Mucosa of descending colon (tissue), 3 donors: ENCODE results near the gene TESMIN. TPM values are rescaled to one million over a fixed set of nuclear protein-coding genes. Genes with fewer than 3 reads are reported as not detected.

ENCODE experiments used
- ATAC-seq: fragments of 200-7000 bp; cut with Tn5 transposase; one replicate; pipeline ENCODE4 v1.9.1; 2020; ENCODE audit warnings: mild to moderate bottlenecking, moderate library complexity
- DNase-seq, 3 donors: peaks; one replicate each; pipeline ENCODE4 v3.0.0-alpha.2; 2020
- H3K36me3 ChIP-seq: fragments of 200-600 bp; one replicate; pipeline ENCODE4 v1.8.0; 2021; ENCODE audit warnings: low read depth, mild to moderate bottlenecking
- H3K4me1 ChIP-seq: fragments of 200-600 bp; one replicate; pipeline ENCODE4 v1.8.0; 2021; ENCODE audit warnings: low read depth, mild to moderate bottlenecking
- H3K4me3 ChIP-seq: fragments of 200-600 bp; one replicate; pipeline ENCODE4 v1.8.0; 2021; ENCODE audit warnings: mild to moderate bottlenecking
- H3K9me3 ChIP-seq: fragments of 200-600 bp; one replicate; pipeline ENCODE4 v1.8.0; 2021; ENCODE audit warnings: mild to moderate bottlenecking
- CTCF ChIP-seq: fragments of 200-600 bp; IDR thresholded peaks from one replicate; pipeline ENCODE4 v1.8.0; 2022; ENCODE audit warnings: antibody characterized with exemption, mild to moderate bottlenecking
- intact Hi-C, 2 donors: fragments of 100-400 bp; cut with DNase I in 1 of 2; cut with micrococcal nuclease in 1 of 2; formaldehyde crosslinking; loops; one replicate each; pipeline versions ENCODE4 v1.11.0 to v1.11.1; 2022; cut with DNase I, micrococcal nuclease
- total RNA-seq, 3 donors: library from RNA; stranded (reverse); fragmentation: NEBNext Ultra II Directional in 2 of 3; extraction: Animal tissue kit (Norgen Biotek cat#: 25700) in 2 of 3; gene quantifications; one replicate each; pipeline versions ENCODE4 v1.2.1 to v1.2.4, GENCODE V29; 2021 to 2023
- donor health status: DM: no; HTN: no; CAD: no; lungs with moderate emphysema.
- donor health status: DM: no; HTN: no; CAD: no.
- donor health status: DM: no; HTN: yes; CAD: no.

TESMIN gene
- total RNA-seq, 3 donors from 2014 or later = 4.8 to 22.7 (median 16.7) TPM

DNA sequence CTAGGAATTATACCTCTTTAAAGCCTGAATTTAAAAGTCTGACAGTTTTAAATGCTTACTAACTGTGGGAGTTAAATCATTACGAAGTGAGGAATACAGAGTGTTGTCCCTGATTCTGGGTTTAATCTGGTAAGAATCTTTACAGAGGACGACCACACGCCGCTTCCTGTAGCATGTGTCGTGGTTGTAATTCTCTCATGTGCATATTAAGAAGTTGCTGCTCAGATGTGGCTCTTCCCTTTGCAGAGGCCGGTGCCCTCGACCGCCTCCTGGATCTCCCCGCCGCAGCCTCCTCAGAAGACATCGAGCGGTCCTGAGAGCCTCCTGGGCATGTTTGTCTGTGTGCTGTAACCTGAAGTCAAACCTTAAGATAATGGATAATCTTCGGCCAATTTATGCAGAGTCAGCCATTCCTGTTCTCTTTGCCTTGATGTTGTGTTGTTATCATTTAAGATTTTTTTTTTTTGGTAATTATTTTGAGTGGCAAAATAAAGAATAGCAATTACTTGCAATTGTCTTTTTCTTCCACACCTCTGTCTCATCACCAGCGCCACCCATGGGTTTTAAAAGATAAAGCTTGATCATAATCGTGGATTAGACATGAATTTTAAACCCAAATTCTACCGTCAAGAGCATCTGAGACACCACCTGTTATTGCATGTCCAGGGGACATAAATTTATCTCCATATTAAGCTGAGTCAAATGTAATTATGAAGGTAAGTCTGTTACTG lies 60.5 kb downstream of the TESMIN start:
- H3K4me1 ChIP-seq = no peaks in the 10 kb centered on the region
- H3K36me3 ChIP-seq = no peaks in the 10 kb centered on the region
- H3K4me3 ChIP-seq = no peak overlapping the region
- peak; percentile 20 for ATAC-seq
- no peaks in the 10 kb centered on the region for H3K9me3 ChIP-seq
- no peak for TF ChIP-seq CTCF
- no peak for DNase-seq
- intact Hi-C loops = no loop called here

DNA sequence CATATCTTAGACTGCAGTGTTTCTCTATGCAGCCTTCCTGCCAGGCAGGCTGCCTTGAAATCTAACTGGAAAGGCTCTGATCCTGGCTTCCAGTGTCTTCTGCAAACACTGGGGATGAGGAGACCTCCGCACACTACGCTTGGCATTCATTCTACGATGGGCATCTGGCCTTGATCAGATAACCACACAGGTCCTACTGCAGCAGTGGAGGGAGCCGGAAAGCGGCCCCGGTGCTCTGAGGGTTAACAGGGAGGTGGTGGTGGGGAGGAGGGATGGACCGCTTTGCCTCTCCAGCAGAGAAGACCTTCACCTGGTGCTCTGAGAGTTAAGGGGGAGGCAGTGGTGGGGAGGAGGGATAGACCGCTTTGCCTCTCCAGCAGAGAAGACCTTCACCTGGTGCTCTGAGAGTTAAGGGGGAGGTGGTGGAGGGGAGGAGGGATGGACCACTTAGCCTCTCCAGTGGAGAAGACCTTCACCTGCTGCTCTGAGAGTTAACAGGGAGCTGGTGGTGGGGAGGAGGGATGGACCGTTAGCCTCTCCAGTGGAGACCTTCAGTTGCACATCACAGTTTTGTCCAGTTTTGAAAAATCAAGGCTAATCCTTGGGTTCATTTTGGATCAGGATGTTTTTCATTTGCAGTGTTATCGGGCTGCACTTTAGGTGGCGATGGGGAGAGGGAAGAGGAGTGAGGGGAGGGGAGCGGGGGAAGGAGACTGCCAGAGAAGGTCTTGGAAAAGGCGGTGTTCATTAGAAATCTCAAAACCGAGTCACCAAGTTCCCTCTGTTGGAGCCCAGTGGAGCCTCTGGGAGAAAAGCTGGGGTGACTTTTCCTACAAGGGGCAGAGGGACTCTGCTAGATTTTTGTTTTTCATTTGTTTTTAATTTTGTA lies 61.3 kb downstream of the TESMIN start:
- no peak for DNase-seq
- no peak for TF ChIP-seq CTCF
- Histone ChIP-seq H3K9me3 (no peaks in the 10 kb centered on the region), H3K36me3 (no peaks in the 10 kb centered on the region), H3K4me3 (no peak overlapping the region), H3K4me1 (peaks cover 2% of the 10 kb centered on the region)
- intact Hi-C loops = no loop called here
- no peak for ATAC-seq

DNA sequence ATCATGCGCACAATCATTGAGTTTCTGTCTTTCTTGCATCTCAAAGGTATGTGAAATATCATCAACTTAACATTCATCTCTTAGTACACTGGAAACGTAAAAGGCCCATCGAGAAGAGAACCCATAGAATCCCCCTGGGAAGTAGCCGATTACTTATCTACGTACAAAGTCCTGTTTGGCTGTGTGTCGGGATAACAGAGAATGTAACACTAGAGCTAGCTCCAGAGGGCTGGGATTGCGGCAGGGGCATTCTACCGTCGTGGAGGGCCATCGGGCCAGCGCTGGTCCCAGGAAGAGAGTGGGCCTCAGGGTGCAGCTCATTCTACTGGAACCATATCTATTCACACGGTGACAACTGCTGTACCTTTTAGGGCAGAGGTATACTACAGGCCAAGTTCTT lies 62.4 kb downstream of the TESMIN start:
- H3K36me3 ChIP-seq = no peaks in the 10 kb centered on the region
- H3K9me3 ChIP-seq = no peaks in the 10 kb centered on the region
- ATAC-seq (no peak), DNase-seq (no peak)
- TF ChIP-seq CTCF = no peak
- no peak overlapping the region for H3K4me3 ChIP-seq
- H3K4me1 ChIP-seq = peaks cover 11% of the 10 kb centered on the region
- intact Hi-C loops = no loop called here

- no peak for DNase-seq
- H3K36me3 ChIP-seq = no peaks in the 10 kb centered on the region
- H3K4me3 ChIP-seq = no peak overlapping the region
- TF ChIP-seq CTCF = no peak
- intact Hi-C loops = no loop called here
- no peaks in the 10 kb centered on the region for H3K9me3 ChIP-seq
- no peak for ATAC-seq
- H3K4me1 ChIP-seq = peaks cover 11% of the 10 kb centered on the region
These were observed 63.3 kb downstream of the TESMIN start for GRCh38 chr11:68687986-68688385.

DNA sequence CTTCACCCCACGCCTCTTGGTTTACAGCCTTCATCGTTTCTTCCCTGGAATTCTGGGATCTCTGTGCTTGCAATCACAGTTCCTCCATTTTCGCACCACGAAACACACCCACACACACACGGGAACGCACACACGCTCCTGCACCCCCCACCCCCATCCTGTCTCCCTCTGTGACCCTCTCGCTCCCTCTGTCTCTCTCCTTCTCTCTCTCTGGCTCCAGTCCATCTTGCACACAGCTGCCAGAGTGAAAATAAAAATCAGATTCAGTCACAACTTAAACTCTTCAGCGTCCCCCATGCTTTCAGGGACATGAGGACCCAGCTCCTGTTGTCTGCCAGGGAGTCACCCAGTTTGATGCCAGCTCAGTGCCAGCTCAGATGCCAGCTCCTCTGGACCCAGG lies 64.0 kb downstream of the TESMIN start:
- Histone ChIP-seq H3K36me3 (no peaks in the 10 kb centered on the region), H3K4me3 (no peak overlapping the region), H3K9me3 (no peaks in the 10 kb centered on the region), H3K4me1 (peaks cover 11% of the 10 kb centered on the region)
- TF ChIP-seq CTCF = no peak
- no peak for DNase-seq
- intact Hi-C loops = no loop called here
- no peak for ATAC-seq
